Measurements from ENCODE around the gene NR2C2AP.
A peak's percentile ranks its signal among the peaks of the same experiment; 100 is the strongest.
"Not testable (repeated sequence)": the region's sequence is repeated elsewhere in the genome, so short reads cannot be mapped to it uniquely, and the experiment has no call there.

The NR2C2AP gene

GRCh38 chr19:19185853-19186740 is 17.1 kb downstream of the NR2C2AP start:
- peak; percentile 27 to 55 for DNase-seq (ENCODE audit: low read depth in 1 of 2, low spot score in 1 of 2)

GRCh38 chr19:19181488-19181998 is 21.7 kb downstream of the NR2C2AP start:
- no peak for DNase-seq (ENCODE audit: low read depth in 1 of 2, low spot score in 1 of 2)

- no peak for DNase-seq (ENCODE audit: low read depth in 1 of 2, low spot score in 1 of 2)
These were observed 23.4 kb downstream of the NR2C2AP start for GRCh38 chr19:19179548-19180441.

GRCh38 chr19:19176950-19177349 is 26.3 kb downstream of the NR2C2AP start:
- DNase-seq (ENCODE audit: low read depth in 1 of 2, low spot score in 1 of 2) = no peak

- not testable (repeated sequence) for DNase-seq (ENCODE audit: low read depth in 1 of 2, low spot score in 1 of 2)
These were observed 30.0 kb downstream of the NR2C2AP start for GRCh38 chr19:19173243-19173642.

GRCh38 chr19:19171821-19172532 is 31.2 kb downstream of the NR2C2AP start:
- no peak for DNase-seq (ENCODE audit: low read depth in 1 of 2, low spot score in 1 of 2)

GRCh38 chr19:19170873-19171672 is 32.1 kb downstream of the NR2C2AP start:
- no peak for DNase-seq (ENCODE audit: low read depth in 1 of 2, low spot score in 1 of 2)

- DNase-seq (ENCODE audit: low read depth in 1 of 2, low spot score in 1 of 2) = peak; percentile 39 to 78
These were observed 33.0 kb downstream of the NR2C2AP start, which contains the start of gene MEF2B for GRCh38 chr19:19170053-19170872. Gene MEF2B (minus strand): TSS chr19:19170263. CDS start chr19:19150735, 19,528 bp downstream.

GRCh38 chr19:19169236-19170052 is 33.8 kb downstream of the NR2C2AP start:
- DNase-seq (ENCODE audit: low read depth in 1 of 2, low spot score in 1 of 2) = no peak

GRCh38 chr19:19167612-19168011 is 35.6 kb downstream of the NR2C2AP start:
- DNase-seq (ENCODE audit: low read depth in 1 of 2, low spot score in 1 of 2) = no peak

- no peak for DNase-seq (ENCODE audit: low read depth in 1 of 2, low spot score in 1 of 2)
These were observed 37.8 kb downstream of the NR2C2AP start for GRCh38 chr19:19165396-19165795.

- no peak for DNase-seq (ENCODE audit: low read depth in 1 of 2, low spot score in 1 of 2)
These were observed 40.7 kb downstream of the NR2C2AP start for GRCh38 chr19:19162495-19162894.

- DNase-seq (ENCODE audit: low read depth in 1 of 2, low spot score in 1 of 2) = no peak
These were observed 42.7 kb downstream of the NR2C2AP start for GRCh38 chr19:19160461-19161035.

- no peak for DNase-seq (ENCODE audit: low read depth in 1 of 2, low spot score in 1 of 2)
These were observed 43.7 kb downstream of the NR2C2AP start for GRCh38 chr19:19159534-19159933.

- no peak for DNase-seq (ENCODE audit: low read depth in 1 of 2, low spot score in 1 of 2)
These were observed 45.4 kb downstream of the NR2C2AP start for GRCh38 chr19:19157808-19158207.

- no peak for DNase-seq (ENCODE audit: low read depth in 1 of 2, low spot score in 1 of 2)
These were observed 47.6 kb downstream of the NR2C2AP start for GRCh38 chr19:19155495-19156219.

- DNase-seq (ENCODE audit: low read depth in 1 of 2, low spot score in 1 of 2) = no peak
These were observed 48.3 kb downstream of the NR2C2AP start for GRCh38 chr19:19154768-19155494.

Measured in activated CD4-positive, alpha-beta T cell treated with anti-CD3 and anti-CD28 coated beads, Interleukin-2, amount 50 U/mL, for 24 hours (primary cell).